ENCODE results near the gene ABHD16A. TPM values are rescaled to one million over a fixed set of nuclear protein-coding genes. Genes with fewer than 3 reads are reported as not detected.

The ABHD16A gene
- total and polyA plus RNA-seq, 2 of the 13 experiments (the other 11 are each of a cell fraction or from before 2014, with no cell fraction given): 43.5 to 45.4 TPM

- TF ChIP-seq, protein P1, sequence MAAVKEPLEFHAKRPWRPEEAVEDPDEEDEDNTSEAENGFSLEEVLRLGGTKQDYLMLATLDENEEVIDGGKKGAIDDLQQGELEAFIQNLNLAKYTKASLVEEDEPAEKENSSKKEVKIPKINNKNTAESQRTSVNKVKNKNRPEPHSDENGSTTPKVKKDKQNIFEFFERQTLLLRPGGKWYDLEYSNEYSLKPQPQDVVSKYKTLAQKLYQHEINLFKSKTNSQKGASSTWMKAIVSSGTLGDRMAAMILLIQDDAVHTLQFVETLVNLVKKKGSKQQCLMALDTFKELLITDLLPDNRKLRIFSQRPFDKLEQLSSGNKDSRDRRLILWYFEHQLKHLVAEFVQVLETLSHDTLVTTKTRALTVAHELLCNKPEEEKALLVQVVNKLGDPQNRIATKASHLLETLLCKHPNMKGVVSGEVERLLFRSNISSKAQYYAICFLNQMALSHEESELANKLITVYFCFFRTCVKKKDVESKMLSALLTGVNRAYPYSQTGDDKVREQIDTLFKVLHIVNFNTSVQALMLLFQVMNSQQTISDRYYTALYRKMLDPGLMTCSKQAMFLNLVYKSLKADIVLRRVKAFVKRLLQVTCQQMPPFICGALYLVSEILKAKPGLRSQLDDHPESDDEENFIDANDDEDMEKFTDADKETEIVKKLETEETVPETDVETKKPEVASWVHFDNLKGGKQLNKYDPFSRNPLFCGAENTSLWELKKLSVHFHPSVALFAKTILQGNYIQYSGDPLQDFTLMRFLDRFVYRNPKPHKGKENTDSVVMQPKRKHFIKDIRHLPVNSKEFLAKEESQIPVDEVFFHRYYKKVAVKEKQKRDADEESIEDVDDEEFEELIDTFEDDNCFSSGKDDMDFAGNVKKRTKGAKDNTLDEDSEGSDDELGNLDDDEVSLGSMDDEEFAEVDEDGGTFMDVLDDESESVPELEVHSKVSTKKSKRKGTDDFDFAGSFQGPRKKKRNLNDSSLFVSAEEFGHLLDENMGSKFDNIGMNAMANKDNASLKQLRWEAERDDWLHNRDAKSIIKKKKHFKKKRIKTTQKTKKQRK (IDR thresholded peaks at IDR 0.05; ENCODE audit: low read length): no peak
- TF ChIP-seq ZNF615 (CRISPR knock-in tag; IDR thresholded peaks at IDR 0.05; ENCODE audit: borderline replicate concordance) (no peak), TCF12 (IDR thresholded peaks at IDR 0.05) (no peak), TCF12 (CRISPR knock-in tag; IDR thresholded peaks at IDR 0.05) (0 out of 2 replicates have a peak, but pooled peaks have one; percentile 64), POGZ (CRISPR knock-in tag; IDR thresholded peaks at IDR 0.05) (no peak), HNRNPLL (IDR thresholded peaks at IDR 0.05; ENCODE audit: low read depth, low read length, poor library complexity, severe bottlenecking) (no peak), SATB2 (CRISPR knock-in tag; IDR thresholded peaks at IDR 0.05) (no peak), ZNF274 (CRISPR knock-in tag; IDR thresholded peaks at IDR 0.05) (no peak), PRDM10 (CRISPR knock-in tag; IDR thresholded peaks at IDR 0.05; ENCODE audit: low read depth) (no peak)
- TF ChIP-seq, protein P2, sequence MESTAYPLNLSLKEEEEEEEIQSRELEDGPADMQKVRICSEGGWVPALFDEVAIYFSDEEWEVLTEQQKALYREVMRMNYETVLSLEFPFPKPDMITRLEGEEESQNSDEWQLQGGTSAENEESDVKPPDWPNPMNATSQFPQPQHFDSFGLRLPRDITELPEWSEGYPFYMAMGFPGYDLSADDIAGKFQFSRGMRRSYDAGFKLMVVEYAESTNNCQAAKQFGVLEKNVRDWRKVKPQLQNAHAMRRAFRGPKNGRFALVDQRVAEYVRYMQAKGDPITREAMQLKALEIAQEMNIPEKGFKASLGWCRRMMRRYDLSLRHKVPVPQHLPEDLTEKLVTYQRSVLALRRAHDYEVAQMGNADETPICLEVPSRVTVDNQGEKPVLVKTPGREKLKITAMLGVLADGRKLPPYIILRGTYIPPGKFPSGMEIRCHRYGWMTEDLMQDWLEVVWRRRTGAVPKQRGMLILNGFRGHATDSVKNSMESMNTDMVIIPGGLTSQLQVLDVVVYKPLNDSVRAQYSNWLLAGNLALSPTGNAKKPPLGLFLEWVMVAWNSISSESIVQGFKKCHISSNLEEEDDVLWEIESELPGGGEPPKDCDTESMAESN (CRISPR knock-in tag; conservative IDR thresholded peaks at IDR 0.05): 0 out of 2 replicates have a peak, but pooled peaks have one; percentile 16
Measured at GRCh38 chr6:31730631-31731086, 27.5 kb upstream of the ABHD16A start (continued).
